HG02798 (cell line): ENCODE data around the gene CARMIL1.

Experiments
- ATAC-seq: cut with Tn5 transposase; IDR thresholded peaks from one replicate; pipeline ENCODE4 v1.9.1; 2021; ENCODE audit warnings: mild to moderate bottlenecking; ENCODE audit not compliant: unreplicated experiment, poor library complexity

The CARMIL1 gene

DNA sequence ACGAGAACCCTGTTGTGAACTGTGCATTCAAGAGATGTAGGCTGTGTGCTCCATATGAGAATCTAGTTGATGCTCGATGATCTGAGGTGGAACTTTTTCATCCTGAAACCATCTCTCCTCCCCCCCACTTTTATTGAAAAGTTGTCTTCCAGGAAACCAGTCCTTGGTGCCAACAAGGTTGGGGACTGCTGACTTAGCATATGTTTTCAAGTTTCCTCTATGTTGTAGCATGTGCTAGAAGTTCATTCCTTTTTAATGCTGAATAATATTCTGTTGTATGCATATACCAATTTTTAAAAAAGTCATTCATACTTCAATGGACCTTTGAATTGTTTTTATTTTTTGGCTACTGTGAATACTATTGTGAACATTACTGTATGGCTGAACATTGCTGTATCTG is 27.2 kb downstream of the CARMIL1 start:
- no peak for ATAC-seq

DNA sequence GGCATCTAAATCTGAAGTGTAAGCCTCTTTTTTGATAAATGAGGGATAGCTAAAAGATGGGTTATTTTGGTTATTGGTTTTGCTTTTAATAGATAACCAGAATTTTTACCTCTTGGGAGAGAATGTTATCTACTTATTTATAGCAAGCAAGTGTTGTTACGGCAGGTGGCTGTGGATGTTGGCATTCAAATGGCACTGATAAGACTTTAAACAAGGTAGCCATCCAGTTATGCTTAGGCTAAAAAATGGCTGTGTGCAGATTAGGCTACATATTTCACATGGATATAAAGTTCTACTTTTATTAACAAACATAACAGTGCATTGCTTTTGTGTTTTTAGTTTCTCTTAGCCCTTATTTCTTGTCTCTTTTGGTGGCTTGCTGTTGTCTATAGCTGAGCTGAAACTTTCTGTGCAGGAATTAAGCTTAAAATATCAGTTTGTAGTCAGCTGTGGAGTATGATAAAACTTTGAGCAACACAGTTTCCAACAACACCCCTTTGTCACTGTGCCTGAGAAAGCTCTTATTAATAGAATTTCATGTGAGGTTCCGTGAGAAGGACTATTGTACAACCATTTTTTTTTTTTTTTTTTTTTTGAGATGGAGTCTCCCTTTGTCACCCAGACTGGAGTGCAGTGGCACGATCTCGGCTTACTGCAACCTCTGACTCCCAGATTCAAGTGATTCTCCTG is 28.8 kb downstream of the CARMIL1 start:
- no peak for ATAC-seq

DNA sequence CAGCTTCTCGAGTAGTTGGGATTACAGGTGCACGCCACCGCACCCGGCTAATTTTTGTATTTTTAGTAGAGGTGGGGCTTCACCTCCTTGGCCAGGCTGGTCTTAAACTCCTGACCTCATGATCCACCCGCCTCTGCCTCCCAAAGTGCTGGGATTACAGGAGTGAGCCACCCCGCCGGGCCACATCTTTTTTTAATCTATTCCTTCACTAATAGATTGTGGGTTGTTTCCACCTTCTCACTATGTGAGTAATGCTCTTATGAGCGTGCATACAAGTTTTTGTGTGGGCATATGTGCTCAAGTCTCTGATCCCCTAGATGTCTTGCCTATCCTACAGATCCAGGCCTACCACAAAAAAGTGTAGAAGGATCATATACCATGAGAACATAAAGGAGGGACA is 30.7 kb downstream of the CARMIL1 start:
- ATAC-seq = no peak

DNA sequence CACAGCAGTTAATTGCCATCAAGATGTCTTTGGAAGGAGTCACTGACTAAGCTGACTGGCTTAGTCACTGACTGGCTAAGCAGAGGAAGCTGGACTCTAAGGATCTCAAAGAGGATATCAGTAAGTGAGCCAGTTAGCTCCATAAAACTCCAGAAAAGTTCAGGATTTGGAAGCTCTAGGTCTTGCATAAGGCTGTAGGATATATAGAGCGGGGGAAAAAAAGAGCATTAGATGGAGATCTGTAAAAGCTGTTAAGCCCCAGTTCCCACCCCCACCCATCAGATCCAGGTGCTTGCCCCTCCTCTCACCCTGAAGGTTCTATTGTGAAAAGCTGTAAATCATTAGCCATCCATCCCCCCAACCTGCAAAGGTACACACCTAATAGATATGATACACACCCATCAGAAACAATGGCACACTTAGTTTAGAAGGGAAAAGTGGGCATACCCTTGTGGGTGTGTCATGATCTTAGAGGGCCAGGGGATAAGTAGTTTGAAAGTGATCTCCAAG is 32.2 kb downstream of the CARMIL1 start:
- no peak for ATAC-seq

DNA sequence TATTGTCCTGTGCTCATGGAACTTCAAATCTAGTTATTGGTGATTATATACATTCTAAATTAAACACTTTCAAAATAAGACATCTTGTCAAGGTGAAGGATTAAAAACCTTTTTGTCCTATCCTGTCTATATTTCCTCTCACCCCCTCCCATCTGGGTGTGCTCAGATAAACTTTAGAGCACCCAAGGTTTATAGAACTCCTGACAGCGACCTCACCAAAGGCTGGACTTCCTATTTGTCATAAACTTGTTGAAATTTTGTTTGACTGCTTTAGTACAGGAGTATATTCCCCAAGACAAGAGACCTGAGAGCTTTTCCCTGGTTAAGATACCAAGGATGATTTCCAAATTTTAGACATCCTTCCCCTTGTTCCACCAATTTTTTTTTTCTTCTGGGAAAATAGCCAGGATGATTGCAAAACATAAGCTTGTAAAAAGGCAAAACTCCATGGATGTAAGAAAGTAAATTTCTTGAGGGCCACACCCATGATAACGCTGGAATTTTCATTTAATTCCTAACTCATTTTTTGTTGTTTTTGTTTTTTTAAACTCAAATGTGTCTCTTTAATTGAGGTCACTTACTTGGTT is 33.0 kb downstream of the CARMIL1 start:
- ATAC-seq = no peak

DNA sequence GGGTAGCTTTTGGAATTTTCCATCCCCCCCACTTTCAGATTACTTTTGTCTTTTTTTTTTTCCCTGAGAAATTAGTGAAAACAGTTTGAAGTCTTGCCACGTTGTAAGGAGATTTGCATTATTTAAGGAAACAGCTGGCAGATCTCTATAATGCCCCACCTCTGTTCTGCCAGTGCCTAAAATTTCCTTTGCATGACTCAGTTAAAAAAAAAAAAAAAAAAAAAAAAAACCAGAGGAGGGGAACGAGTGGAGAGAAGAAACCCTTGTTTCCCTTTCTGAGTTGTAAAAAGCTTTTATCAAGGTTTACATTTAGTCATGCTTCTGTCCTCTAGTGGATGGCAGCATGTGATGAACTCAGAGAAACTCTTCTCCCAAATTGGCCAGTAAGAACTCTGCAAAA is 33.5 kb downstream of the CARMIL1 start:
- no peak for ATAC-seq

DNA sequence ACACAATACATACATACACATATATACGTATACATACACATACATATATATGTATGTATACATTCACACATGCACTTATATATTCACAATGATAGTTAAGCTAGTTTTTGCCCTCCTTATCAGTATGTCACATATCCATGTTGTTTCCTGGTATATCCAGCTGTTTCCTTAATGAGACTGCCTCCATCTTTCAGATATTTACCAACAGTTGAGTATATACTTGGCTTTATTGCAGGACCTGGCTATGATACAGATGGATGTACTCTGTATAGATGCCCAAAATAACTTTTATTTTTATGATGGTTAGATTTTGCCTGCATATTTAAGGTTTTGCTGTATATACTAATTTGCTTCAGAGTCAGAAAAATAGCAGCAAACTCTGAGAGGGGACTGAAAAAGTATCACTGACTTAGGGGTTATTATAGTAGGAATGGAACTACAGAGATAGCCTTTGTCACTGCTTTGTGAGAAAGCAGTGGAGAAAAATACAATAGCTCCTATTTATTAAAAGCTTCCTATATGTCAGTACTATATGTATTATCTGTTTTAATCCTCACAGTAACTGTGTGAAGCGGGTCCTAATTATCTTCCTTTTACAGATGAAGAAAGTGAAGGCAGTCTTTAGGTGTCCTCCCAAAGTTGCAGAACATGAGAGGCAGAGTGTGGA is 35.5 kb downstream of the CARMIL1 start:
- ATAC-seq = no peak

DNA sequence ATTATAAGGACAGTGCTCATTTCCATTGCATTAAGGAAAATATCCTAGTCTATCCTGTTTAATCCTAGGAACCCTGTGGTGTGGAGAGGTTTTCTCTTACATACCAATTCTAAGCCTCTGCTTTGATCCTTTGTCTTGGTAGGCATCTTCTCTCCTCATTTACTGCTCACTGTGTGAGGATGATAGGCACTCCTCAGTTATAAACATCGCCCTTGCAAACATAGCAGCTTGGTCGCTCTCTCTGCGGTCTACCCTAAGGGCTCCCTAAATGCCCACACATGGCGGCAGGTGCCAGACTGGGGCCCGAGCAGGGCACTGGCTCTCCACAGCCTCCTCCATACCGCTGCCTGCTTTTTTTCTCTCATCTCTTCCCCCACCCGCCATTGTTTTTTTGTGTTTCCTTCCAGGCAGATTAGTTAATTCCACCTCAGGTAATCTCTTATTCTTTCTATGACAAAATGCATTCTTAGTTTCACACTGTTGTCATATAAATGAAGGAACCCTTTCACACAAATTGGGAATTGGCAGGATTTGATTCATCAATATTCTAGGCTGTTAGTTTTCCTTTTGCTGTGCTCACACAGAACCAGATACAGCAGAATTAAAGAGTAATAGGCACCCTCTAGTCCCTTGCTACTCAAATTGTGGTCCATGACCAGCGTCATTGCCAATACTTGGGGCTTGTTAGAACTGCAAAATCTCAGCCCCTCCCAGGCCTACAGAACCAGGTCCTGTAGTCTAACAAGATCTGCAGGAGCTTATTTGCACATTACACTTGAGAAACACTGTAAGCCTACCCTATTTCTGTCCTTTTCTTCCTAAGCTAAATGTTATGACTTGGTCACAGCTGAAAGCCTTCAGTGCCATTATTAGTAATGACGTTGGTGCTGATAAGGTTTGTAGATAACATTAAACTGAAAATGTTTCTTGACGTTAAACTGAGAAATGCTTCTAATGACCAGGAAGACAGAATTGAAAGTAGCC is 36.3 kb downstream of the CARMIL1 start:
- no peak for ATAC-seq

DNA sequence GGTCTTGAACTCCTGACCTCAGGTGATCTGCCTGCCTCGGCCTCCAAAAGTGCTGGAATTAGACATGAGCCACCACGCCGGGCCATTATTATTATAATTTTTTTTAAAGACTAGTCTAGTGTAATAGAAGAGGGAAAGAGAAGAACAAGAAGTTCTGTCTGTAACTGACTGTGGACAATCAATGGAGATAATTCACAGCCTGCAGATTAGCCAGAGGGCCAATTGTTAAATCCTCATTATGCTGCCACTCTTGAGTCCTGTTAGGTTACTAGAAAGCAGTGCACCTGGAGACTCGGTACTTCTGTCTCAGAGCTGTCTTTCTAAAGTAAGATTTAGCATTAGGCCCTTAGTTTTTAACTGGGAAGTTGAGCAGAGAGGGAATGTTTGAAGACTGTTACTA is 37.5 kb downstream of the CARMIL1 start:
- no peak for ATAC-seq

DNA sequence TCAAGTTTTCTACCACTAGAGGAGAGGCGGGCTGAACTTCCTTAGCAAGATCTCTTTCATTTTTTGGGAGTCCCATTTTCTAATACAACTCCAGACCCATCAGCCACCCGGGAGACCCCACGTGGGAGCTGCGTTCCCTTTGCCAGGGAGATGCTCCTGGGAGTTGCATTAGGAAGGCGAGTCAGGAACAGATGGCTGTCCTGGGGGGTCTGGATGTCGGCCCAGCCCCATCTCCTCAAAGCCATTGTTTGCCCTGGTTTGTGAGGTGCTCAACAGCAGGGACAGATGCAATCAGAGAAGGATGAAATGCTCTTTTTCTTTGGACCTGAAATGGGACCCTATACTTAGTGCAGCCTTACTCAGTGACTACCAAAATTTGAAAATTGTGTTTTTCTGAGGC is 39.4 kb downstream of the CARMIL1 start:
- ATAC-seq = no peak

DNA sequence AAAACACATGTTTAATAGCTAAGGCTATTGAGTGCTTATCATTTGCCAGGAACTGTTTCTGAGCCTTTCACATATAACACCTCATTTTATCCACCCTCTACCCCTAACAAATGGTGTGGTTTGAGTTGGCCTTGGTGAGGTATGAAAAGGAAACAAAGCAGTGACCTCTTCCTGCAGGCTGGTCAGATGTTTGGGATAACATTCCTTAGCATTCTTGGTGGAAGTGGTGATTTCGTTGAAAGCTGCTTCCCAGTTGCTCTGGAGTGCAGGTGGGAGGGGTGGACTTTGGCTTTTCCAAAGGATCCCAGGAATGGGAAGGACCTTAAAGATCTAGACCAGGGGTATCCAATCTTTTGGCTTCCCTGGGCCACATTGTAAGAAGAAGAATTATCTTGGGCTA is 41.3 kb downstream of the CARMIL1 start:
- no peak for ATAC-seq

DNA sequence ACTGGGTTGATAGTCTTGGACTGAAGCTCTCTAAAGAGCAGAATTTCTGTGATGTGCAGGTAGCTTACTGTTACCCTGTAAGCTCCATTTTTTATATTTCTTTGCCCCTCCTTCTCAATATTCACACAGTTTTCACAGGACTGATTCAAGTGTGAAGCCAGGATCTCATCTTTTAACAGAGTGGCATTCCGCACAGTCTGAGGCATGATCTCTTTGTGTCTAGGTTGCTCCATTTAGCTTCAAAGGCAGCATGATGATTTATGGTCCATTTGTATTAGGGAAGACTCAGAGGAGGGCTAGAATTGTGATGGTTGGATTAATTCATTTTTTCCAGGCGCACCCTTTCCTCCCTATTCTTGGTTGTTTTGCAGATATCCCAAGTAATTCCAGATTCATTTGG is 43.5 kb downstream of the CARMIL1 start:
- ATAC-seq = no peak

DNA sequence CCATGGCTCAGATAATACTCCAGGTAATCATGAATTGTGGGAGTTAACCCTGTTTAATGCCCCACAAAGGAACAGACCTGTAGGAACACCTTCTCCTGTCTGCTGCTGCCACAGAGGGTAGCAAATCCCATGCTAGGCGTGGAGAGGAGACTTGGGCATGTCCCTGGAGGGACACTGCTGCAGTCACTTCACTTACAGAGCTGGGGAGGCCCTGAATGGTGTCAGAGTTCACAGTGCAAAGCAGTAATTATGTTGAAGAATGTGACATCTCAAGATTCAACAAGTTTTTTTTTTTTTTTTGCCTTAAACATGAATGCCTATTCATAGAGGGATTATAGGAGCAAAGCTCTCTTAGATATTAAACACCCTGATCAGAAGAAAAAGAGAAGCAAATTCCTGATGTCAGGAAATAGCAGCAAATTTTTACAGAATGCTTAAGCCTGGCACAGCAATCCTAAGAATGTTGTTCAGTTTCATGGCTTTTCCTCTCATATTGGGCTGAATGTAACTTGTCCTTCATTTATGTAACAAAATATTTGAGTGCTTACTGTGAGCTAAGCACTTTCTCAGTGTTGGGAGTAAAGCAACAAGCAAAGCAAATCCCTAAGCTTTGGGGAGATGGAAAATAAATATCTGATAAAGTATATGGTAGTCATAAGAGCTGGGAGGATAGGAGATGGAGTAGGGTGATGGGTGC is 45.0 kb downstream of the CARMIL1 start:
- no peak for ATAC-seq

DNA sequence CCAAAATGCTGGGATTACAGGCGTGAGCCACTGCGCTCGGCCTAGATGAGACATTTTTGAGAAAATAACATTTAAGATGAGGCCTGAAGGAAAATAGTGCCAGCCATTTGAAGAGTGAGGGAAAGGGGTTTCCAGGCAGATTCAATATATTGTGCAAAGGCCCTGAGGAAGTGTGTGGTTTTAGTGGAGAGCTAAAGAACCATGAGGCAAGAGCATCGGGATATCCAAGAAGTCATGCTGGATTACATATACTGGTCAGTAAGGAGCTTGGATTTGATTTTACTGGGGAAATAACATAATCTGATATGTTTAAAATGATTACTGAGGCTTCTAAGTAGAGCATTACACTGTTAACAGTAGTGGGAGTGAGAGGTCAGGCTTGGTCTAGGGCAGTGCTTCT is 47.0 kb downstream of the CARMIL1 start:
- no peak for ATAC-seq

DNA sequence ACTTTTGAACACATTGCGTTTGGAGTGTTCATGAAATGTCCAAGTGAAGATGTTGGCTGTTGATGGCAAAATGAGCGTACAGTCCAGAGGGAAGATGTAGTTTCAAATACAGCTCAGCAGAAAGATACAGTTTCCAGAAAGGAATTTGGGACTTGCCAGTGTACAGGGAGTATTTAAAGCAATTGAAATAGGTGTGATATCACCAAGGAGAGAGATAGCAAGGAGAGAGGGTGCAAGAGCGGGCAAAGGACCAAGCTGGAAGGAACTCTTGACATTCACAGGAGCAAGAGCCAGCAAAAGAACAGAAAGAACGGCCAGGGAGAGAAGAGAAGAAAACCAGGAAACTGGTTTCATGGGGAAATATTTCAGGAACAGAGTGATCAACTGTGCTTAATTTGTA is 47.8 kb downstream of the CARMIL1 start:
- ATAC-seq = no peak

DNA sequence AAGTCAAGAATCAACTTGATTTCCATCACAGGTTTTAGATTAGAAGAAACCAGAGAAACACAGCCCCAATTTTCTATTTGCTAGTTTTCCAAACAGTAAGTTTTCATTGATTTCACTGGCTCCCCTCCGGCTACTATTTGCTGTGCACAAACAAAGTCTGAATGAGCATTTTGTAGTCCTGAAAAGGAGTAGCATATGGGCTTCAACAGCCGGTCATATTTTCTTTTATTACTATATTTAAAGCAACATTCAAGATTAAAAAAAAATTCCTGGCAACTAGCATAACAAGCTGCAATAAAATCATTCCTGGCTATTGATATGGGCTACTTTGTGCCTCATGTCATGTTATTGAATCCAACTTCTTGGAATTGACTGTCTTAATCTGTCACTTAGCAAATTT is 48.3 kb downstream of the CARMIL1 start:
- no peak for ATAC-seq

DNA sequence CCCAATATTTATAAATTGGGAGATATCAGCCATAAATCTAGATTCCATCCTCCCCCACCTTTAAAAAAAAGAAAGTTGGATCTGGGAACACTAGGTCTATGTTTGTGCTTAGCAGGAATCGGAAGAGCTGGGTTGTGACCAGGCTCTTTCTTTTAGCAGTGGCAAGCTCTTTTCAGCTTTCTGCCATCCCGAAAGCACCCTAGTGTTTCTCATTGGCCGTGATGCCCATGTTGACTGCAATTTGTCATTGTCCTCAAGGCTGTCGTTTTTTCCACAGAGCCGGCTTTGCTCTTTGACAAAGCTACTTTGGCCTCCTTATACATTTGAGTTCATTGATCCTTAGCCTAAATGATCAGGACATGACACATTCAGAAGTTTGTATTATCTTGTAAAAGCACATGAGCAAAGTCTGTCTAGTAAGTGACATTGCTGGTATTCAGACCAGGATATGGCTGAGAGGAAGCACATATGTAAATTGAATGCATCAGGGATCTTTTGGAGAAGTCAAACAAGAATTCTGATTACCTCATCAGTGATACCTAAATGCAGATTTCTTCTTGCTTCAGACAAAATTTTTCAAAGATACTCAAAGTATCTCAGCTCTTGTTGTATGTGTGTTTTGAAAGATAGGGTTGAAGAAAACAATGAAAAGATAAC is 50.1 kb downstream of the CARMIL1 start:
- ATAC-seq = no peak

DNA sequence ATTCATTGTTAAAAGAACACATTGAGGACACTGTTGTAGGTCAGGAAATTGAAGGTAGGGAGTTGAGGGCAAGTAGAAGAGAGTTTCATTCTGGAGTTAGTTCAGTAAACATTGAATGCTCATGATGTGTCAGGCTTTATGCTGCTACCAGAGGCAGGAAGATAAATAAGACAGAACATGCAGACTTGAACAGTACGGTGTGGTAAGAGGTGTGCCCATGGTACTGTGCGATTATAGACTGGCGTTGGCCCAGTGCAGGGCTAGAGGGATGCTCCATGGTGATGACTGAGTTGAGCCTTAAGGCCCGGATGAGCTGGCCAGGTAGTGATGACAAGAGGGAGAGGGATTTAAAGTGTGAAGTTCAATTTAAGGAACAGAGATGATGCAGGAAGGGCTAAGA is 50.8 kb downstream of the CARMIL1 start:
- ATAC-seq = no peak
